COLO668 (cell line): Measurements from ENCODE around the gene STIL.
"Not testable (repeated sequence)": the region's sequence is repeated elsewhere in the genome, so short reads cannot be mapped to it uniquely, and the experiment has no call there.

Source experiments
- DNase-seq: peaks from one replicate; lab custom pipeline; 2025; ENCODE audit not compliant: unreplicated experiment; lab: John Stamatoyannopoulos, UW

Gene STIL

DNA sequence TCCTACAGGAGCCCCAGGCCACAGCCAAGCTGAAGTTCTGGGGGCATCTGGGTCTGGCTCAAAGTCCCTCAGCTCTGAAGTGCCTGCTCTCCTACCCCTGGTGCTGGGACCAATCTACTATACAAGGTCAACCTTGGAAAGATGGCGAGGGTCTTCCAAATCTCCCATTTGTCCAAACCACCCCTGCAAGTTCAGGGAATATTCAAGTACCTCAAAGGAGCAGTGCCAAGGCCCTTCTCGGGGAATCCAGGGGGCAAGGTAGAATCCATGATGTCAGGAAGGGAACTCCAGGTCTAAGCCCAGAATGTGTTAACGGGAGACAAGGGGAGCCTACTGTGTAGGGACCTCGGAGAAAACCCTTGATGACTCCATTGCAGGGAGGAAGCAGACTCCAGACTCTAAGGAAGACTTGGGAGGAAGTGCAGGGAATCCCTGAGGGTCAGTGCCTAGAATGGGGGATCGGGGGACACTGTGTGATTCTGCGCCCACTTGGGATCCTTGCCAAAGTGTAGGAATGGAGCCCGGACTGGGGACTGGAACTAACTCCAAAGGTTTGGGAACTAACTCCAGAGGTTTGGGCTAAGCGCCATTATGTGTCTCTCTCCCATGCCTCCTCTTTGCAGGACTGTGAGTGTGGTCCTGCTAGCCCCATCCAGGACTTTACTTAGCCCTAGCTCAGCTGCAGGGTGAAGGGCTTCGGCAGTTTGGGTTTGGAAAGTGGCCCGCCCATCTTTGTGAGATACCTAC lies 90.6 kb downstream of the STIL start:
- no peak for DNase-seq

DNA sequence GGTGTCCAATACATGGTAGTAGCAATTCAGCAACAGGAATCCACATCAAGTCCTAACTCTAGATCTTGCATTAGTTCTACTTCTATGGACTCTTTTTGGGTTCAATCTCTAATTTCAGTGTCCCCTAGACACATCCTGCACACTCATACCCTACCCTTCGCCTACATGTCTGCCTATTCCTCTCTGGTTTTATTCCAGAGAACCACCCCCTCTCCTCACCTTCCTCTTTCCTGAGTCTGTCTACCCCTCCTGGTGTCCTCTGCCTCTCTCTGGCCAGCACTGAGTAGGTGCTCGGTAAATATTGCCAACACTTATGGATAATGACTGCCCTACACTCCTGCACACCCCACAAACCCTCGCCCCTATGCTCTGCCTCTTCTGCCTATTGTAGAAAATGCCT lies 91.5 kb downstream of the STIL start:
- DNase-seq: no peak

DNA sequence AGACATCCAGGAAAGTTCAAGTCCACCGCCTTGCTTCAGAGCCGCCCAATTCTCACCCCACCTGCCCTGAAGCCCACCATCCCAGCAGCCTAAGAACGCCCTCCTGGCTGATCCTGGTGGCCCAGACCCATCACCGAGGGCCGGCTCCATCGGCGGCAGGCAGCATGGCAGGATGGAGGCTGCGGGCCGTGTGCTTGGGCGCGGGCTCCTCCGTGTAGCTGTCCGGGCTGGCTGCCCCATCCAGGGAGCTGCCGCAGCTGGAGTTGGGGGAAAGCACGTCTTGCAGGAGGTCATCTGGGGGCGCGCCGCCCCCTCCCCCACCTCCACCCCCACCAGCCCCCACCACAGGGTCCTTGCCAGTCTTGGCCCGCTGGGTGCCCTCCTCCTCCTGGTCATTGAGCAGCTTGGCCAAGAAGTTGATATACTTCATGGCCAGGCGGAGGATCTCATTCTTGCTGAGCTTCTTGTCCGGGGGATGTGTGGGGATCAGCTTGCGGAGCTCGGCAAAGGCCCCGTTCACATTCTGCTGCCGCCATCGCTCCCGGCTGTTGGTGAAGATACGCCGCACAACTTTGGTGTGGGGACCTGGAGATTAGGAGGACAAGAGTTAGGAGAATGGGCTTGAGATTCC lies 94.2 kb downstream of the STIL start:
- no peak for DNase-seq

DNA sequence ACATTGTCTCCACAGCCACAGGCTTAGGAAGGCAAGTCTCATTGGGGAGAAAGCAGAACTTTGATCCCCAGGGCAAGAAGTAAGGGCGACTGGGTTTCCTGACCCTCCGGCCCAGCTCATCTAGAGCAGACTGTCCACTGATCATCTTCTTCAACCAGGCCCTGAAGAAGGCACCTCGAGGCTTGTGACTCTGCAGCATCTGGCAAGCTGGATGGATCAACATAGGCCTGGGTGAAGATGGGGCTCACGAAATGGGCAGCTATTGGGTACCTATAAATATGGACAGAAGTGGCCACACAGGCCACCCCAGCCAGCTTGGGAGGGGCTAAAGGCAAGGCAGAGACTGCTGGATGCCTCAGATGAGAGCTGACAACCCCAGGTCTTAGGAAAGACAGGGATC lies 94.9 kb downstream of the STIL start:
- no peak for DNase-seq

DNA sequence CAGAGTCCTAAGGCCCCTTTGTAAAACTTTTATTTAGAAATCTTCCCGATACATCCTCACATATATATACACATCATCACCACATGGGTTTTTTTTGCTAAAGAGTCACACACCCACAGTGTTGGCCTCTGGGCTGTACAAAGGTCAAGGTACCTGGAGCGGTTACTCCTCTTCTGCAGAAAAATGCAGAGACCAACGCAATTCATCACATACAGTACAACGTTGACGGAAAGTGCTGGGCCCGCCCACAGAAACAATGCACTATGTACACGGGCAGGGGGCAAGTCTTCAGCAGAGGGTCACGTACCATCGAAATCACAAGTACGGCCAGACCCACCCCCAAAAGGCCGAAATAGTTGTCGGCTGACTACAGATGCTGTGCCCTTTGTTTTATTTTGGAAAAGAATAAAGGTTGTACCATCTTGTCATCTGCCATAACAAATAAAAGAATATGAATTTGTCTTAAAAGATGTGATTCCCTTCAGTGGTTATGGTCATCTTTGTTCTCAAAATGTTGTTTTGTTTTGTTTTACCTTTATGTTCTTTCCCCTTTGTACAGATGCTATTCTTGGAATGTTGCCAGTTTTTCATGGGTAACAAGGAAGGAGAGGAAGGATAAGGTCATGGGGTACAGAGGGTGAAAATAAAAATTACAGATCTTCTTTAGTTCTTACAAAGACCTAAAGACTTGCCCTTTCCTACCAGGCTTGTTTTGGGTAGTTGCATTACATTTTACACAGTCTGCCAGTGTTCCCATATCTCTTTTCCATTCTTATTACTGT lies 97.5 kb downstream of the STIL start:
- no peak for DNase-seq

DNA sequence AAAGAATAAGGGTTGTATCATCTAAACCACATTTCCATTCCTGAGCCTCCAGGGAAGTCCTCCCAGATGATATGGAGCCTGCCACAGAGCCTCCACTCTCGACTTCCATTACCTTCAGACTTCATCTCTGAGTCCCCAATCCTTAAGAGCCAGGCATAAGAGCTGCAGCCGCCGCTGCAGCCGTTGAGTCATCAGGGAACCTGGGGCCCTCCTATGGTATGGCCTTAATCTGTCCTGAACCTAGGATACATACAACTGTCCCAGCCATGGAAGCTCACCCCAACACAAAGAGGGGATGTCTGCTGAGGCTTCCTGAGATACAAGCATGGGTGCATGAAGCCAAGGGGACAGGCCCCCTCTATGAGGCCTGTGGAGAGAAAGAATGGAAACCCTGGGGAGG lies 98.2 kb downstream of the STIL start:
- DNase-seq: no peak

DNA sequence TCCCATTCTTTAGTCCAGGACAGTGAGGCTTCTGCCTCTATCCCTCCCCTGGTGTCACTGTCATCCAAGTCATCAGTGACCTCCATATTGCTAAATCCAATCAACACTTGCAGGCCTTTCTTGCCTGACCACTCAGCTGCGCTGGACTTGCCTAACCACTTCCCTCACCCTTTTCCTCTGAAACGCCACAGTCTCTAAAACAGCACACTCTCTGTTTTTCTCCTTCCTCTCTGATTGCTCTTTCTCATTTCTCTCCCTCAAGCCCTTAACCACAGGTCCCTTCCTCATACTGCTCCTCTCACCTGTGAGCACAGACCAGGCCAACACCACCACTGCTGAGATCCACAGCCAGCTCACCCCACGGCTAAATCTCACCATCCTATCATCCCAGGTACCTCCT lies 99.4 kb downstream of the STIL start:
- no peak for DNase-seq

DNA sequence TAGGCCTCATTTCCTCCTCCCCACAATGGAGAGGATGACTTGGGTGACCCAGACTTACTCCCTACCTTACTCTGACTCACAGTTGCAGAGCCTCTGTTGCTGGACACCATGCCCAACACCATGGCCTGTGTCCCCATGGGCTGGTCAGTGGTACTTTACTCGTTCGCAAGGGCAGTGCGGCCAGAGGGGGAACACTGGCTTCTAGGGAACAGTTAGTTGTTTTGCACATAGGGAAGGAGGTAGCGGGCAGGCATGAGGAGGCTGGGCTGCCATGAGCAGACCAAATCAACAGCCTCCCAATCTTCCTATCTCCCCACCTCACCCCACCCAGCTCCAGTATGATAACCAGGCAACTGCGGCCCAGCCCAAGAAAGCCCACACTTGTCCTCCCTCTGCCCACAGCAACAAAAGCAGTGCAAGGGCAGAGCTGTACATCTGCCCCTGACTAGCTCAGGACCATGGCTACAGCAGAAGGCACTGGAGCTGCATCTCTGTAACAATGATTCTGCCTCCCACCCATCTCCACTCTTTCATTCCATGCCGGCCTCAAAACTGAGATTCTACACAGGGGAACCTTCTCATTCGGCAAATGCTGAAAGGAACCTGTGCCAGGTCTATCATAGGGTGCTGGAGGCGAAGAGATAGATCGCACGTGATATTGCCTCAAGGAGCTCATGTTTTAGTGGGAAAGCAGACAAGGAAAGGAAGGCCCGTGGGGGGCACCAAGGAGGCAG lies 100.5 kb downstream of the STIL start:
- no peak for DNase-seq

DNA sequence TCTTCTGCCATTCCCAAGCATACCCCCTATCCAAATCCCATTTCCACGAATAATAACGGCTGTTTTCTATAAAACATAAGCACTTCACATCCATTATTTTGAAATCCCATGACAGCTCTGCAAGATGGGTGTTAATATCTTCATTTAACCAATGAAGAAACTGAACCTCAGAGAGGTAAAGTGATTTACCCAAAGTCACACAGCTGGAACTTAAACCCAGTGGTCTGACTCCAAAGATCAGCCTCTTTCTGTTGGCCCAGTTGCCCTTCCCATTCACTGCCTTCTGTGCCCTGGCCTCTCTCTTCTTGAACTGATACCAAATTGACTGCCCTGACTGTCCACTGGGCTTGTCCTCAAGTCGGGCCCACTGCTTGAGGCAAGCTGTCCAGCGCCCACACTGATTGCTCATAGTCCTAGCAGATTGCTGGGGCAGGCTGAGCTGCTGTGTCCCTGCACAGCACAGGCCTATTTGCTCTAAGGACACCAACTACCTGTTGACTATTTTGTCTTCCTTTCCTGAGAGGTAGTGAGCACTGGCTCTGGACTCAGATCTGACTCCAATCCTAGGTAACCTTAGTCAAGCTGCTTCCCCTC lies 101.2 kb downstream of the STIL start:
- DNase-seq: no peak

DNA sequence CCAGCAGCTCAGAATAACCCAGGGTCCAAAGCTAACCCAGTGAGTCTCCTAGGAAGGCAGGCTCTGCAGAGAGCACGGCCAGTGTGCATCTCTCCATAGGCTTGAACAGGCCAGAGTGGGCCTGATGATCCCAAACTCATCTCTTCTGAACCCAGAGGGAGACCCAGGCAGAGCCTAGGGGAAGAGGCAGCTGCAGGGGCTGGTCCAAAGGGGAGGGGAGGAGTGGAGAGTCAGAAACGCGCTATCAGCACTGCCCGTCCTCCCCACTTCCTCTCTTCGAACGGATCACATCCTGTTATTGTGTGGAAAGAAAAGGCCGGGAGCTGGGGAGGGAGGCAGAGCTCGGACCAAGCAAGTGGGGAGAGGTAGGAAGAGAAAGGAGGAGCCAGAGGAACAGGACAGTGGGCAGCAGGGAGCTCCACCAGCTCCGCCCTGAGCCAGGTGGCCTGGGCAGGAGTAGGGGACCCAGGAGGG lies 102.1 kb downstream of the STIL start:
- DNase-seq: no peak

DNA sequence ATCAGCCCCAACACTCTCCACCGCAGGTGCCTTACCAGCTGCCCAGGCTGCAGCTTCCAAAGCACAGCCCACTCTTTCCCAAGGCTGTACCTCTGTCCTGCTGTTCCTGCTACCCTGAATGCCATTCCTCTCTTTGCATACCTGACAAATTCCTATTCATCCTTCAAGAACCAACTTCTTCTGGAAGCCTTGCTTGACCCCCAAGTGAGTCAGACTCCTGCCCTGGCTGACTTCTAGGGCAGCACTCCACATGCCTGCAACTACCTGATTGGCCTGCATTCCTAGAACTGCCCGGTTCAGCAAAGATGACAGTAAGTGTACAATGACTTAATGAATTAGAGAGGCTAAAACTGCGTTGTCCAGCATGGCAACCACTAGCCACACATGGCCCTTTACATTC lies 103.3 kb downstream of the STIL start:
- DNase-seq: no peak

DNA sequence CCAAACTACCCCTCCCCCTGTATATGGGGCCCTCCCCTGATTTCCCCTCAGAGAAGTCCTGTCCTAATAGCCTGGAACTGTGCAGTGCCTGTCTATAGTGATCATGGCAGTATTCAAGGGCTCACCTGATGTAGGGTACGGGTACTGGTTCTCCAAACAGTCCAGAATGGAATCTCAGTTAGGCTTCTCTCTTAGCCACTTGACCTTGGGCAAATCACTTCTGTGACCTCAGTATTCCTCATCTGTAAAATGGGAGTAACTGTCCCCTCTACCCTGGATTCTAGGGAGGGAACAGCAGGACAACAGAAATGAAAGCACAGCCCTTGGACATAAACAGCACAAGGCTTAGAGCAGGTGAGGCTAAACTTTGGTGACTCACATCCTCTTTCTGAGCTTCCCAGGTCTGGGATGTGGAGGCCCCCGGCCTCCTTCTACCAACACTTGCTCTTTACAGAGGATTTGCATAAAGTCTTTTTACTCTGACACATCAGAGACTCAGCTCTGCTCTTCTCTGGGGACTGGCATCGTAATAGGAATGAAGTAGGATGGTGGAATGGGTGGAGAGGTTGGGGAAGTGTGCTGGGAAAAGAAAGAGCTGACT lies 104.1 kb downstream of the STIL start:
- no peak for DNase-seq

DNA sequence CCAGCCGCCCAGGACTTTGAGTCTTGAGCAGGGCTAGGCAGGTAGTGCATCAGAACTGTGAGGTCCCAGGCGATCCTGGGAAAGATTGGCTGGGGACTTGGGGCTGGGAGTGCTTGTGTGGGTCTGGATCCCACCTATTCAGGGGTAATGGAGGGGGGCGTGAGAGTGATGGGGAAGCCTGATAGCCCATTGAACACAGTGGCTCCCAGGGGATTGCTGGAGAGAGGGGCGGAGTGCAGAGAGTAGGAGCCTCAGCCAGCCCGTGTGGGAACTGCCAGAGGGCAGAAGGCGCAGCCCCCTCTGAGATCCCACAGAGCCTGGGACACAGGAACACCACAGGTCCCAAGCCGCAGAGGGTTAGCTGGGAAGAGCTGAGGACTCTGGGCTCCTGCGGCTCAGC lies 104.9 kb downstream of the STIL start:
- no peak for DNase-seq

DNA sequence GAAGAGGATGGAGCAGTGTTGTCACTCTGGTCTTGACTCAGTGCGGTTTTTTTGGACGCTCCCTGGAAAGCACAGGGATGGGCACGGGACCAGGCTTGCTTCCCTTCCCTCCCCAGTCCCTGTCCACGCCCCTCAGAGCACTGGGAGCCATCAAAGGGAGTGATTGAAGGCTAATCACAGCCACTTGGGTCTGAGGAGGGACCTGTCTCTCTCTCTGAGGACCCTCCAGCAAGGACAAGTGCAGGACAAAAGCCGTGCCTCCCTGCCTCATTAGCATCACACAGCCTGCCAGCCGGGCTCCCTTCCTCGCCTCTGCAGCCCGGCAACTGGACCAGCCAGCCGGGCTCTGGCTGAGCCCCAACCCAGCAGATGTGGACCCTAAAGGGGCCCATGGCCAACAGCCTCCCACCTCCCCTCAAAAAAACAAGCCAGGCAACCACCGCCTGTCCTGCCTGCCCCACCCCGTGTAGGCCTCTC lies 105.5 kb downstream of the STIL start:
- no peak for DNase-seq

DNA sequence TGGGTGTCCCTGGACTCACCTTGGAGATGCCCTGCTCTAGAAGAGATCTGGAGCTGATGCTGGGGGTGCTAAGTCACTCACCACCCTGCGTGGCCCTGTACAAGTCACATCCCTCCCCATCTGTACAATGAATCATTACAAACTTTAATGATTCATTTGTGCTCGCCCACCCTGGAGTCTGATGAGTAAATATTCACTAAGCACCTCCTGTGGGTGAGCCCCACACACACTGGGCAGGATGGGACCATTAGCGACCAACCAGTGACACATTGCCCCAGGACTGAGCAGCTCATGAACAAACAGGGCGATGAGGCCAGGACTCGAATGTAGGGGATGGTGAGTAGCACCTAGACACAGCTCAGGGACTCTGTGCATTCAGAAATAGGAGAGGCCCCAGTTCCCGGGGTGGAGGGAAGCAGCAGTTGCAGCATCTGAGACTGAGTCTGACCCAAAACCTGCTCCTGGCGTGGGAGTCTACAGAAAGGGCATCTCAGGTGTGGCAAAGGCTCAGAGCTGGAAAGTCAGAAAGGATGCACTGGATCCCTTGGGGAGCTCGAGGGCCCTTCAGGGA lies 106.1 kb downstream of the STIL start:
- DNase-seq: no peak

DNA sequence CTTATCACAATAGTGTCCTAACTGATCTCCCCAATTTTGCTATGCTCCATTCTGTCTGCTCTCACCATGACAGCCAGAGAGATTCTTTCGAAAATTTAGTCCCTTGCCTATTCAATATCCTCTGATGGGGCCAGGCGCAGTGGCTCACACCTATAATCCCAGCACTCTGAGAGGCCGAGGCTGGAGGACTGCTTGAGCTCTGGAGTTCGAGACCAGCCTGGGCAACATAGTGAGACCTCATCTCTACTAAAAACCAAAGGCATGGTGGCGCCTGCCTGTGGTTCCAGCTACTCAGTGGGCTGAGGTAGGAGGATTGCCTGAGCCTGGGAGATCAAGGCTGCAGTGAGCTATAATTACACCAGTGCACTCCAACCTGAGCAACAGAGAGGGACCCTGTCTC lies 108.0 kb downstream of the STIL start:
- no peak for DNase-seq

DNA sequence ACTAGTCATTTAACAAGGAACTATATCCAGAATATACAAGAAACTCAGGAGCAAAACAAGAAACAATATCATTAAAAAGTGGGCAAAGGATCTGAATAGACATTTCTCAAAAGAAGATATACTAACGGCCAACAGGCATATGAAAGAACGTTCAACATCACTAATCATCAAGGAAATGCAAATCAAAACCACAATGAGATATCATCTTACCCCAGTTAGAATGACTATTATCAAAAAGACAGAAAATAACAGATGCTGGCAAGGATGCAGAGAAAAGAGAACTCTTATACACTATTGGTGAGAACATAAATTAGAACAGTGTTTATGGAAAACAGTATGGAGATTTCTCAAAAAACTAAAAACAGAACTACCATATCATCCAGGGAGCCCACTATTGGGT lies 110.4 kb downstream of the STIL start:
- not testable (repeated sequence) for DNase-seq

DNA sequence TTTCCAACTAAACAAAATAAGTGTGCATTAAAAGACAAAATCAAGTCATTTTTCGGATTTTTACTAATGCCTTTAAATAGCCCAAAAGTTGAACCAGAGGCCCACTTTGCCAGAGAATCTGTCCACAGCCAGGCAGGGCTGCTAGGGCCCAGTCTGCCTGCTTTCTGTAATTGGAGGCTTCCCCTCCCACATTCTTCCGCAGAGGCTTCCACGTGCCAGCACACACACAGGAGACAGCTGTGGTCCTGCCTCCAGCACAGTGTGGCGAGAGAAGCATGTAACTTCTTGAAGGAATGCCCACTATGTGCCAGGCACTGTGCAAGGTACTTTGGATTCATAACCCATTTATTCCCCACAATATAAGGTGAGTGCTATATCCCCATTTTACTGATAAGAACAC lies 112.8 kb downstream of the STIL start:
- DNase-seq: no peak
